Activated CD8-positive, alpha-beta T cell treated with anti-CD3 and anti-CD28 coated beads for 36 hours (primary cell): ENCODE measurements around the gene DHX16. TPM values are rescaled to one million over a fixed set of nuclear protein-coding genes. Genes with fewer than 3 reads are reported as not detected.

Experiments used
- ATAC-seq: fragments of 200-7000 bp; cut with Tn5 transposase; one replicate; pipeline ENCODE4 v1.10.0; 2021; ENCODE audit warnings: mild to moderate bottlenecking, moderate library complexity
- CTCF ChIA-PET: fragments of 350-600 bp; sonication (Branson Sonifier 250); formaldehyde crosslinking; loops from one replicate; lab custom pipeline; 2021; ENCODE audit warnings: antibody characterized with exemption; lab: Charles Lee
- POLR2A ChIA-PET: fragments of 350-600 bp; sonication (Branson Sonifier 250); formaldehyde crosslinking; loops from one replicate; lab custom pipeline; 2021; ENCODE audit warnings: antibody characterized with exemption; lab: Charles Lee
- DNase-seq: peaks from one replicate; pipeline ENCODE4 v3.0.0-alpha.2; 2020
- H3K27ac Mint-ChIP-seq: one replicate; pipeline ENCODE4 v1.8.0; 2021; ENCODE audit warnings: mild to moderate bottlenecking, mixed read lengths
- H3K27me3 Mint-ChIP-seq: one replicate; pipeline ENCODE4 v1.8.0; 2021; ENCODE audit warnings: mixed read lengths
- H3K36me3 Mint-ChIP-seq: one replicate; pipeline ENCODE4 v1.8.0; 2021; ENCODE audit warnings: low read depth, mixed read lengths
- H3K4me1 Mint-ChIP-seq: one replicate; pipeline ENCODE4 v1.8.0; 2021; ENCODE audit warnings: low read depth, mixed read lengths
- H3K4me3 Mint-ChIP-seq: one replicate; pipeline ENCODE4 v1.8.0; 2021; ENCODE audit warnings: mild to moderate bottlenecking, moderate library complexity, mixed read lengths
- H3K9me3 Mint-ChIP-seq: one replicate; pipeline ENCODE4 v1.8.0; 2021; ENCODE audit warnings: mixed read lengths
- CTCF ChIP-seq: fragments of 200-600 bp; IDR thresholded peaks from one replicate; pipeline ENCODE4 v1.8.0; 2022; ENCODE audit warnings: antibody characterized with exemption, mild to moderate bottlenecking
- intact Hi-C: fragments of 100-400 bp; cut with micrococcal nuclease; formaldehyde crosslinking; loops from one replicate; pipeline ENCODE4 v1.10.0; 2022
- total RNA-seq, 2 experiments: library from RNA; stranded (reverse); gene quantifications; one replicate each; pipeline ENCODE4 v1.2.3, GENCODE V29; 2021

DHX16 gene
- total RNA-seq, 2 experiments from 2014 or later, result 31.1 to 31.3 TPM

DNA sequence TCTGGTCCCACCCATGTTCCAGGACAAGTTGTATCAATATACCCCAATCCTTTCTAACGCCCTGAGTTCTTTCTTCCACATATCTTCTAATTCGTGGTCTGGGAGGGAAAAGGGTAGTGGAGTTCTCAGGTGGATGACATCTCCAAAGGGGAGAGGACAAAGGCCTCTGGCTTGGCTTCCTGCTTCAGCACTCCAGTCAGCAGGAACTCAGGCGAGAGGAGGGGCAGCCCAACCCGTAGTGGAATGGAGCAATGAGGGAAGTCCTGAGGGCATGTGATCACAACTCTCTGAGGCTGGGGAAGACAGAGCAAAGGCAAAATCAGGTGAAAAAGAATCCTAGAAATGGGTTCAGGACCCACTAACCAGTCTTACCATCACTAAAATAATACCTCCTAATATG is 27.5 kb upstream of the DHX16 start:
- POLR2A ChIA-PET, result no interaction called here
- CTCF ChIA-PET, result interaction anchor here (0.9 to 1.1 kb wide), 2 partner anchors 22 to 30 kb away, joined by 3 read pairs; no protein-coding TSS in a partner anchor
- TF ChIP-seq CTCF, result no peak
- Mint-ChIP-seq H3K27ac (no peak overlapping the region), H3K4me3 (no peak overlapping the region), H3K27me3 (no peaks in the 10 kb centered on the region), H3K36me3 (peaks cover 34% of the 10 kb centered on the region), H3K4me1 (no peaks in the 10 kb centered on the region), H3K9me3 (no peaks in the 10 kb centered on the region)
- no peak for ATAC-seq
- DNase-seq, result no peak
- intact Hi-C loops, result no loop called here

DNA sequence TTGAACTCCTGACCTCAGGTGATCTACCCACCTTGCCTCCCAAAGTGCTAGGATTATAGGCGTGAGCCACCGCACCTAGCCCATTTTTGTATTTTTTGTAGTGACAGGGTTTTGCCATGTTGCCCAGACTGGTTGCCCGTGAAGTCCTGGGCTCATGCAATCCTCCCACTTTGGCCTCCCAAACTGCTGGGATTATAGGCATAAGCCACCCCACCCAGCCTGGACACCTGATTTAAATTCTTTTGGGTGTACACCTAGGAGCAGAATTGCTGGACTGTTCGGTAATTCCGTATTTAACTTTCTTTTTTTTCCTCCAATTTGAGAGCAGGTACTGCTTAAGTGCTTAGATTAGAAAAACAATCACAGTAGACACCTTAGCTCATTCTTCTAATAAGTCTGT is 23.6 kb upstream of the DHX16 start:
- no peak for ATAC-seq
- Mint-ChIP-seq H3K27me3 (no peaks in the 10 kb centered on the region), H3K4me1 (peaks cover 4% of the 10 kb centered on the region), H3K36me3 (peaks cover 7% of the 10 kb centered on the region), H3K9me3 (no peaks in the 10 kb centered on the region), H3K27ac (no peak overlapping the region), H3K4me3 (no peak overlapping the region)
- CTCF ChIA-PET, result interaction anchor here (0.9 kb wide), 1 partner anchor 26 kb away, joined by 3 read pairs; no protein-coding TSS in a partner anchor
- DNase-seq, result no peak
- POLR2A ChIA-PET, result interaction anchor here (3.0 kb wide), 1 partner anchor 9 kb away, joined by 15 read pairs; the partner anchor contains the start of gene PPP1R18
- TF ChIP-seq CTCF, result no peak
- intact Hi-C loops, result no loop called here

GRCh38 chr6:30691208-30691847 is 18.5 kb upstream of the DHX16 start:
- DNase-seq (no peak), ATAC-seq (no peak)
- H3K36me3 Mint-ChIP-seq, result peaks cover 17% of the 10 kb centered on the region
- TF ChIP-seq CTCF, result no peak
- ChIA-PET CTCF (interaction anchor here (1.2 to 6.6 kb wide), 3 partner anchors 12 to 39 kb away, joined by 5 to 51 read pairs (median 26); partner anchors contain the start of gene TUBB), POLR2A (interaction anchor here (0.6 to 7.4 kb wide), 8 partner anchors 10 to 192 kb away, joined by 3 to 86 read pairs (median 3); partner anchors contain the start of genes MDC1 and TUBB)
- peaks cover 38% of the 10 kb centered on the region for H3K4me1 Mint-ChIP-seq
- intact Hi-C loops, result no loop called here
- H3K27me3 Mint-ChIP-seq, result no peaks in the 10 kb centered on the region
- no peaks in the 10 kb centered on the region for H3K9me3 Mint-ChIP-seq
- H3K27ac Mint-ChIP-seq, result peak overlapping the region; percentile 72
- H3K4me3 Mint-ChIP-seq, result peak overlapping the region; percentile 88

GRCh38 chr6:30690403-30691207 is 17.8 kb upstream of the DHX16 start, which contains the start of gene NRM:
TSS of gene NRM (minus strand) at chr6:30690984. CDS start at chr6:30690974, 10 bp downstream.
- intact Hi-C loops, result no loop called here
- Mint-ChIP-seq H3K4me3 (peak within 1 kb of the TSS; percentile 88), H3K36me3 (peaks cover 24% of the 10 kb centered on the region), H3K27me3 (no peaks in the 10 kb centered on the region), H3K27ac (peak within 1 kb of the TSS; percentile 72), H3K9me3 (no peaks in the 10 kb centered on the region), H3K4me1 (peaks cover 38% of the 10 kb centered on the region)
- ATAC-seq, result peak; percentile 41
- TF ChIP-seq CTCF, result no peak
- ChIA-PET POLR2A (interaction anchor here (0.8 to 7.4 kb wide), 7 partner anchors 9 to 73 kb away, joined by 3 to 86 read pairs (median 4); partner anchors contain the start of genes MDC1, MRPS18B and TUBB), CTCF (interaction anchor here (0.6 to 6.6 kb wide), 4 partner anchors 12 to 64 kb away, joined by 3 to 51 read pairs (median 16); partner anchors contain the start of genes ATAT1 and TUBB)
- peak; percentile 80 for DNase-seq
